SK-N-SH (cell line): ENCODE results near the gene KRT27. TPM values are rescaled to one million over a fixed set of nuclear protein-coding genes. Genes with fewer than 3 reads are reported as not detected.

Experiments used
- CTCF ChIA-PET: fragments of 300-600, 350-600 bp; formaldehyde crosslinking; extraction: SDS; loops from one replicate; lab custom pipeline; 2021; lab: Yijun Ruan, JAX
- POLR2A ChIA-PET: fragments of 350-600 bp; sonication (Branson Sonifier 250); formaldehyde crosslinking; extraction: SDS; loops from one replicate; lab custom pipeline; 2020; ENCODE audit warnings: antibody characterized with exemption, inconsistent platforms; lab: Yijun Ruan, JAX
- DNase-seq: peaks from one replicate; pipeline ENCODE4 v3.0.0; 2012
- H2AFZ ChIP-seq: fragments of 200-600 bp; sonication (generic); 2 replicates; pipeline ENCODE4 v1.8.1; 2016; ENCODE audit warnings: antibody characterized with exemption, mild to moderate bottlenecking, low read depth
- H3F3A ChIP-seq: fragments of 200-600 bp; sonication (generic); replicated peaks from 2 replicates; pipeline ENCODE3; 2016; ENCODE audit warnings: antibody characterized with exemption, mild to moderate bottlenecking; ENCODE audit not compliant: insufficient read depth
- H3K27ac ChIP-seq, 2 experiments: fragments of 200-500 bp in 1 of 2; fragments of 200-600 bp in 1 of 2; sonication (Bioruptor generic) in 1 of 2; sonication (generic), shearing (Covaris generic) in 1 of 2; 2 replicates each; pipeline versions ENCODE4 v1.5.1 to v1.6.1; 2014 to 2016; ENCODE audit warnings: low read depth in 2 of 2, inconsistent platforms in 1 of 2, low read length in 1 of 2, mild to moderate bottlenecking in 1 of 2, mixed read lengths in 1 of 2
- H3K27me3 ChIP-seq: fragments of 200-600 bp; sonication (generic), shearing (Covaris generic); 2 replicates; pipeline ENCODE4 v1.6.1; 2016; ENCODE audit warnings: mixed run types; ENCODE audit not compliant: insufficient read depth
- H3K36me3 ChIP-seq, 2 experiments: fragments of 200-500 bp in 1 of 2; fragments of 200-600 bp in 1 of 2; sonication (Bioruptor generic) in 1 of 2; sonication (generic) in 1 of 2; replicated peaks in 1 of 2; 2 replicates each; pipeline versions ENCODE3 to v1.5.1; 2014 to 2016; ENCODE audit warnings: low read length in 1 of 2, mild to moderate bottlenecking in 1 of 2; ENCODE audit not compliant: insufficient read depth in 2 of 2, control insufficient read depth in 1 of 2
- H3K4me1 ChIP-seq, 2 experiments: fragments of 200-500 bp in 1 of 2; fragments of 200-600 bp in 1 of 2; sonication (Bioruptor generic) in 1 of 2; sonication (generic), shearing (Covaris generic) in 1 of 2; 2 replicates each; pipeline versions ENCODE4 v1.5.1 to v1.6.1; 2014 to 2016; ENCODE audit warnings: low read depth in 1 of 2, low read length in 1 of 2, mixed run types in 1 of 2; ENCODE audit not compliant: insufficient read depth in 2 of 2, control insufficient read depth in 1 of 2
- H3K4me2 ChIP-seq: fragments of 200-600 bp; sonication (generic), shearing (Covaris generic); 2 replicates; pipeline ENCODE4 v1.6.1; 2017; ENCODE audit warnings: mixed run types
- H3K4me3 ChIP-seq, 2 experiments: fragments of 200-500 bp in 1 of 2; fragments of 200-600 bp in 1 of 2; sonication (Bioruptor generic) in 1 of 2; sonication (generic), shearing (Covaris generic) in 1 of 2; 2 replicates each; pipeline versions ENCODE4 v1.5.1 to v1.8.1; 2014 to 2016; ENCODE audit warnings: low read depth in 2 of 2, inconsistent platforms in 1 of 2, low read length in 1 of 2, mild to moderate bottlenecking in 1 of 2, mixed read lengths in 1 of 2, moderate library complexity in 1 of 2
- H3K79me2 ChIP-seq: fragments of 200-600 bp; sonication (generic); 2 replicates; pipeline ENCODE4 v1.8.1; 2017; ENCODE audit warnings: mild to moderate bottlenecking; ENCODE audit not compliant: insufficient read depth
- H3K9ac ChIP-seq: fragments of 200-600 bp; sonication (generic); 2 replicates; pipeline ENCODE4 v1.6.1; 2017; ENCODE audit warnings: mixed run types
- H3K9me2 ChIP-seq: fragments of 200-600 bp; sonication (generic); 2 replicates; pipeline ENCODE4 v1.6.1; 2017; ENCODE audit warnings: mixed run types
- H3K9me3 ChIP-seq: fragments of 200-600 bp; sonication (generic); 2 replicates; pipeline ENCODE4 v1.6.1; 2017; ENCODE audit warnings: mixed run types, mild to moderate bottlenecking, moderate library complexity
- H4K20me1 ChIP-seq: fragments of 200-600 bp; sonication (generic); 2 replicates; pipeline ENCODE4 v1.6.1; 2017; ENCODE audit warnings: mild to moderate bottlenecking, mixed run types; ENCODE audit not compliant: insufficient read depth
- EP300 ChIP-seq, 2 experiments: IDR thresholded peaks; 2 replicates each; pipeline versions ENCODE4 v1.4.0 to v1.6.1; 2012; ENCODE audit warnings: borderline replicate concordance in 1 of 2, low read depth in 1 of 2, low read length in 1 of 2
- JUND ChIP-seq: IDR thresholded peaks from 2 replicates; pipeline ENCODE4 v1.4.0; 2012
- MEF2A ChIP-seq: IDR thresholded peaks from 2 replicates; pipeline ENCODE4 v1.4.0; 2012; ENCODE audit warnings: low read depth, borderline replicate concordance
- NFIC ChIP-seq: IDR thresholded peaks from 2 replicates; pipeline ENCODE4 v1.4.0; 2012; ENCODE audit warnings: borderline replicate concordance
- NRF1 ChIP-seq: IDR thresholded peaks from 2 replicates; pipeline ENCODE4 v1.6.1; 2012; ENCODE audit warnings: low read depth, mild to moderate bottlenecking, low read length
- RFX5 ChIP-seq: IDR thresholded peaks from 2 replicates; pipeline ENCODE4 v1.6.1; 2012; ENCODE audit warnings: mild to moderate bottlenecking, improper control_type of control experiment, low read length
- RXRA ChIP-seq: IDR thresholded peaks from 2 replicates; pipeline ENCODE4 v1.4.0; 2012; ENCODE audit warnings: low read depth, mild to moderate bottlenecking, borderline replicate concordance
- TAF1 ChIP-seq: IDR thresholded peaks from 2 replicates; pipeline ENCODE4 v1.6.1; 2012; ENCODE audit warnings: low read depth, mild to moderate bottlenecking, low read length, moderate library complexity, borderline replicate concordance
- TCF12 ChIP-seq: IDR thresholded peaks from 2 replicates; pipeline ENCODE4 v1.4.0; 2012
- TEAD4 ChIP-seq: IDR thresholded peaks from 2 replicates; pipeline ENCODE4 v1.4.0; 2012; ENCODE audit warnings: mild to moderate bottlenecking, borderline replicate concordance; ENCODE audit not compliant: insufficient read depth
- YY1 ChIP-seq: IDR thresholded peaks from 2 replicates; pipeline ENCODE4 v1.4.0; 2012; ENCODE audit warnings: low read depth, mild to moderate bottlenecking
- WGBS: methylation state at CpG from one replicate; pipeline ENCODE4 v1.1.6; 2017; ENCODE audit warnings: low lambda C conversion rate; 5-methylcytosine and 5-hydroxymethylcytosine counted together
- polyA plus RNA-seq, 3 experiments: library from polyadenylated mRNA; depleted of rRNA; stranded (reverse); fragments of >200 nt; gene quantifications; 2 replicates each; pipeline ENCODE4 v1.2.3, GENCODE V29; 2012
- TF ChIP-seq, protein P1 (sequence below): IDR thresholded peaks from 2 replicates; pipeline ENCODE4; 2012
- TF ChIP-seq, protein P2 (sequence below): IDR thresholded peaks from 2 replicates; pipeline ENCODE4 v1.4.0; 2012; ENCODE audit warnings: low read depth, borderline replicate concordance
- TF ChIP-seq, protein P3 (sequence below): IDR thresholded peaks from 2 replicates; pipeline ENCODE4 v1.4.0; 2012; ENCODE audit warnings: low read depth, borderline replicate concordance
- TF ChIP-seq, protein P4 (sequence below): fragments of 150-350 bp; IDR thresholded peaks from 2 replicates; pipeline ENCODE4 v1.6.1; 2017; ENCODE audit warnings: antibody characterized with exemption, low read length, low read depth, borderline replicate concordance
- TF ChIP-seq, protein P5 (sequence below): IDR thresholded peaks from 2 replicates; pipeline ENCODE4 v1.6.1; 2012; ENCODE audit warnings: mild to moderate bottlenecking, low read depth, low read length, moderate library complexity

The KRT27 gene
- polyA plus RNA-seq, 1 of the 3 experiments (the other 2 are of a cell fraction), result not detected

DNA sequence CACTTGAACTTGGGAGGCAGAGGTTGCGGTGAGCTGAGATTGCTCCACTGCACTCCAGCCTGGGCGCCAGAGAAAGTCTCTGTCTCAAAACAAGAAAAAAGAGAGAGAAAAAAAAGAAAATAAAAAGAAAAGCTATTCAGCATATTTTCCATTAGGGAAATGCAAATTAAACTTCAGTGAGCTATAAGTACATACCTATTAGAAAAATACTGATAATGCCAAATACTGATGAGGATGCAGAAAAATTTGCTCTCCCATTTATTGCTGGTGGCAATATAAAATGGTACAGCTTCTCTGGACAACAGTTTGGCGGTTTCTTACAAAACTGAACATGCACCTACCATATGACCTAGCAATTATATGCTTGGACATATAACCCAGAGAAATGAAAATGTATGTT is 30.3 kb upstream of the KRT27 start:
- no peak overlapping the region for H3K27ac ChIP-seq
- H3K36me3 ChIP-seq, result peaks cover 8 to 12% of the 10 kb centered on the region in 2 experiments
- peaks cover 25% of the 10 kb centered on the region; the same call in 1 of the 2 replicates for H3K27me3 ChIP-seq
- CTCF ChIA-PET, result no interaction called here
- no peak overlapping the region for H3K4me3 ChIP-seq
- H3K4me2 ChIP-seq, result no peak overlapping the region
- H3K9ac ChIP-seq, result no peak overlapping the region
- WGBS, result 20% methylated on average over 3 of the region's 3 CpGs
- no peaks in the 10 kb centered on the region; a peak in 1 of 4 replicates for H3K4me1 ChIP-seq
- H4K20me1 ChIP-seq, result no peaks in the 10 kb centered on the region
- DNase-seq, result no peak
- H2AFZ ChIP-seq, result no peak overlapping the region
- H3K9me2 ChIP-seq, result no peaks in the 10 kb centered on the region
- no peak for TF ChIP-seq RXRA
- TF ChIP-seq, protein P1, sequence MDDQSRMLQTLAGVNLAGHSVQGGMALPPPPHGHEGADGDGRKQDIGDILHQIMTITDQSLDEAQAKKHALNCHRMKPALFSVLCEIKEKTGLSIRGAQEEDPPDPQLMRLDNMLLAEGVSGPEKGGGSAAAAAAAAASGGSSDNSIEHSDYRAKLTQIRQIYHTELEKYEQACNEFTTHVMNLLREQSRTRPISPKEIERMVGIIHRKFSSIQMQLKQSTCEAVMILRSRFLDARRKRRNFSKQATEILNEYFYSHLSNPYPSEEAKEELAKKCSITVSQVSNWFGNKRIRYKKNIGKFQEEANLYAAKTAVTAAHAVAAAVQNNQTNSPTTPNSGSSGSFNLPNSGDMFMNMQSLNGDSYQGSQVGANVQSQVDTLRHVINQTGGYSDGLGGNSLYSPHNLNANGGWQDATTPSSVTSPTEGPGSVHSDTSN, result no peak
- TF ChIP-seq, protein P2, sequence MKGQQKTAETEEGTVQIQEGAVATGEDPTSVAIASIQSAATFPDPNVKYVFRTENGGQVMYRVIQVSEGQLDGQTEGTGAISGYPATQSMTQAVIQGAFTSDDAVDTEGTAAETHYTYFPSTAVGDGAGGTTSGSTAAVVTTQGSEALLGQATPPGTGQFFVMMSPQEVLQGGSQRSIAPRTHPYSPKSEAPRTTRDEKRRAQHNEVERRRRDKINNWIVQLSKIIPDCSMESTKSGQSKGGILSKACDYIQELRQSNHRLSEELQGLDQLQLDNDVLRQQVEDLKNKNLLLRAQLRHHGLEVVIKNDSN, result no peak
- TF ChIP-seq, protein P3, sequence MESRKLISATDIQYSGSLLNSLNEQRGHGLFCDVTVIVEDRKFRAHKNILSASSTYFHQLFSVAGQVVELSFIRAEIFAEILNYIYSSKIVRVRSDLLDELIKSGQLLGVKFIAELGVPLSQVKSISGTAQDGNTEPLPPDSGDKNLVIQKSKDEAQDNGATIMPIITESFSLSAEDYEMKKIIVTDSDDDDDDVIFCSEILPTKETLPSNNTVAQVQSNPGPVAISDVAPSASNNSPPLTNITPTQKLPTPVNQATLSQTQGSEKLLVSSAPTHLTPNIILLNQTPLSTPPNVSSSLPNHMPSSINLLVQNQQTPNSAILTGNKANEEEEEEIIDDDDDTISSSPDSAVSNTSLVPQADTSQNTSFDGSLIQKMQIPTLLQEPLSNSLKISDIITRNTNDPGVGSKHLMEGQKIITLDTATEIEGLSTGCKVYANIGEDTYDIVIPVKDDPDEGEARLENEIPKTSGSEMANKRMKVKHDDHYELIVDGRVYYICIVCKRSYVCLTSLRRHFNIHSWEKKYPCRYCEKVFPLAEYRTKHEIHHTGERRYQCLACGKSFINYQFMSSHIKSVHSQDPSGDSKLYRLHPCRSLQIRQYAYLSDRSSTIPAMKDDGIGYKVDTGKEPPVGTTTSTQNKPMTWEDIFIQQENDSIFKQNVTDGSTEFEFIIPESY, result no peak
- TF ChIP-seq TCF12, result no peak
- TF ChIP-seq TAF1, result no peak
- TF ChIP-seq, protein P4, sequence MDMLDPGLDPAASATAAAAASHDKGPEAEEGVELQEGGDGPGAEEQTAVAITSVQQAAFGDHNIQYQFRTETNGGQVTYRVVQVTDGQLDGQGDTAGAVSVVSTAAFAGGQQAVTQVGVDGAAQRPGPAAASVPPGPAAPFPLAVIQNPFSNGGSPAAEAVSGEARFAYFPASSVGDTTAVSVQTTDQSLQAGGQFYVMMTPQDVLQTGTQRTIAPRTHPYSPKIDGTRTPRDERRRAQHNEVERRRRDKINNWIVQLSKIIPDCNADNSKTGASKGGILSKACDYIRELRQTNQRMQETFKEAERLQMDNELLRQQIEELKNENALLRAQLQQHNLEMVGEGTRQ, result no peak
- TF ChIP-seq, all 33 proteins: peak for 0
- no peaks in the 10 kb centered on the region; the same call in 1 of the 2 replicates for H3K79me2 ChIP-seq
- POLR2A ChIA-PET, result no interaction called here
- H3F3A ChIP-seq, result peaks cover 7% of the 10 kb centered on the region
- H3K9me3 ChIP-seq, result no peaks in the 10 kb centered on the region

DNA sequence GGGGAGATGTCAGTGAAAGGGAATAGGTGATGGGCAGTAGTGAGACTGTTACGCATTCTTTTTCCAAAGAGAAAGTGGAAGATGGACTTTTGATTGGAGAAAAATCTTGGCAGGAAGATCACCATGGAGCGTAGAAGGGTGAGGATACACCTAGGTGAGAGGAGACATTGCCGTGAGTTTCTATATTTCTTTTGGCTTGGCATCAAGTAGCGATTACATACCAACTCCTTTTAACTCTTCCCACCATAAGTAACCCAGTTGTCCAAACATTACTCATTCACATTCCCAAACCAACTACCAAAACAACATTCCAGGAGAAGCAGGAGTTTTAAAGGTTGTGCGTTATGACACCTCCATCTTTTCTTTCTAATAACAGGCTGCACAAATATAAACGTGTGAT is 28.1 kb upstream of the KRT27 start:
- H3K27me3 ChIP-seq, result peaks cover 45% of the 10 kb centered on the region
- DNase-seq, result no peak
- H3K4me1 ChIP-seq, result no peaks in the 10 kb centered on the region
- H4K20me1 ChIP-seq, result no peaks in the 10 kb centered on the region
- no peak overlapping the region for H3K27ac ChIP-seq
- CTCF ChIA-PET, result interaction anchor here (1.4 to 2.8 kb wide), 2 partner anchors 9 to 852 kb away, joined by 5 to 11 read pairs; no protein-coding TSS in a partner anchor
- no peaks in the 10 kb centered on the region for H3K36me3 ChIP-seq
- POLR2A ChIA-PET, result no interaction called here
- H3K4me2 ChIP-seq, result no peak overlapping the region
- H3F3A ChIP-seq, result no peaks in the 10 kb centered on the region
- H3K9ac ChIP-seq, result no peak overlapping the region
- H3K4me3 ChIP-seq, result no peak overlapping the region
- H3K79me2 ChIP-seq, result no peaks in the 10 kb centered on the region
- H3K9me3 ChIP-seq, result no peaks in the 10 kb centered on the region
- no peaks in the 10 kb centered on the region for H3K9me2 ChIP-seq
- no peak overlapping the region for H2AFZ ChIP-seq
- WGBS, result 16% methylated on average over 6 of the region's 6 CpGs
- TF ChIP-seq YY1, result no peak
- no peak for TF ChIP-seq RXRA
- no peak for TF ChIP-seq TAF1
- no peak for TF ChIP-seq MEF2A
- no peak for TF ChIP-seq NFIC
- TF ChIP-seq, protein P5, sequence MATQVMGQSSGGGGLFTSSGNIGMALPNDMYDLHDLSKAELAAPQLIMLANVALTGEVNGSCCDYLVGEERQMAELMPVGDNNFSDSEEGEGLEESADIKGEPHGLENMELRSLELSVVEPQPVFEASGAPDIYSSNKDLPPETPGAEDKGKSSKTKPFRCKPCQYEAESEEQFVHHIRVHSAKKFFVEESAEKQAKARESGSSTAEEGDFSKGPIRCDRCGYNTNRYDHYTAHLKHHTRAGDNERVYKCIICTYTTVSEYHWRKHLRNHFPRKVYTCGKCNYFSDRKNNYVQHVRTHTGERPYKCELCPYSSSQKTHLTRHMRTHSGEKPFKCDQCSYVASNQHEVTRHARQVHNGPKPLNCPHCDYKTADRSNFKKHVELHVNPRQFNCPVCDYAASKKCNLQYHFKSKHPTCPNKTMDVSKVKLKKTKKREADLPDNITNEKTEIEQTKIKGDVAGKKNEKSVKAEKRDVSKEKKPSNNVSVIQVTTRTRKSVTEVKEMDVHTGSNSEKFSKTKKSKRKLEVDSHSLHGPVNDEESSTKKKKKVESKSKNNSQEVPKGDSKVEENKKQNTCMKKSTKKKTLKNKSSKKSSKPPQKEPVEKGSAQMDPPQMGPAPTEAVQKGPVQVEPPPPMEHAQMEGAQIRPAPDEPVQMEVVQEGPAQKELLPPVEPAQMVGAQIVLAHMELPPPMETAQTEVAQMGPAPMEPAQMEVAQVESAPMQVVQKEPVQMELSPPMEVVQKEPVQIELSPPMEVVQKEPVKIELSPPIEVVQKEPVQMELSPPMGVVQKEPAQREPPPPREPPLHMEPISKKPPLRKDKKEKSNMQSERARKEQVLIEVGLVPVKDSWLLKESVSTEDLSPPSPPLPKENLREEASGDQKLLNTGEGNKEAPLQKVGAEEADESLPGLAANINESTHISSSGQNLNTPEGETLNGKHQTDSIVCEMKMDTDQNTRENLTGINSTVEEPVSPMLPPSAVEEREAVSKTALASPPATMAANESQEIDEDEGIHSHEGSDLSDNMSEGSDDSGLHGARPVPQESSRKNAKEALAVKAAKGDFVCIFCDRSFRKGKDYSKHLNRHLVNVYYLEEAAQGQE, result no peak
- no peak for TF ChIP-seq EP300 (IDR thresholded peaks at IDR 0.05; ENCODE audit: borderline replicate concordance in 1 of 2, low read depth in 1 of 2, low read length in 1 of 2)
- TF ChIP-seq, protein P3, result no peak
- no peak for TF ChIP-seq NRF1
- no peak for TF ChIP-seq JUND
- TF ChIP-seq RFX5, result no peak
- no peak for TF ChIP-seq TEAD4
